Stimulated activated naive CD4-positive, alpha-beta T cell (primary cell): ENCODE data around the gene SLC30A10.
"Not testable (repeated sequence)": the region's sequence is repeated elsewhere in the genome, so short reads cannot be mapped to it uniquely, and the experiment has no call there.

Source experiments
- DNase-seq, 6 experiments: peaks; one replicate each; lab custom pipeline; 2025; lab: John Stamatoyannopoulos, UW

Gene SLC30A10

GRCh38 chr1:219927956-219928790 is at the start of gene SLC30A10:
SLC30A10 (minus strand) TSS chr1:219928557; CDS start chr1:219928440, 117 bp downstream.
- DNase-seq, result no peak

GRCh38 chr1:219973213-219973612 is 44.9 kb upstream of the SLC30A10 start:
- DNase-seq, result no peak

GRCh38 chr1:219967361-219967760 is 39.0 kb upstream of the SLC30A10 start:
- no peak for DNase-seq

GRCh38 chr1:219966071-219966349 is 37.7 kb upstream of the SLC30A10 start:
- DNase-seq, result no peak

GRCh38 chr1:219965285-219966070 is 37.1 kb upstream of the SLC30A10 start:
- DNase-seq, result no peak

- no peak for DNase-seq
These were observed 35.1 kb upstream of the SLC30A10 start for GRCh38 chr1:219963432-219963831.

GRCh38 chr1:219961684-219962083 is 33.3 kb upstream of the SLC30A10 start:
- no peak for DNase-seq

- no peak for DNase-seq
These were observed 31.3 kb upstream of the SLC30A10 start for GRCh38 chr1:219959540-219960203.

GRCh38 chr1:219958875-219959417 is 30.6 kb upstream of the SLC30A10 start:
- DNase-seq, result no peak

- no peak for DNase-seq
These were observed 26.5 kb upstream of the SLC30A10 start for GRCh38 chr1:219954736-219955421.

- DNase-seq, result no peak
These were observed 25.7 kb upstream of the SLC30A10 start for GRCh38 chr1:219954052-219954451.

- no peak for DNase-seq
These were observed 24.0 kb upstream of the SLC30A10 start for GRCh38 chr1:219952361-219952760.

GRCh38 chr1:219949227-219949626 is 20.9 kb upstream of the SLC30A10 start:
- not testable (repeated sequence) for DNase-seq

GRCh38 chr1:219948766-219949165 is 20.4 kb upstream of the SLC30A10 start:
- not testable (repeated sequence) for DNase-seq

GRCh38 chr1:219945795-219946194 is 17.4 kb upstream of the SLC30A10 start:
- DNase-seq, result no peak

GRCh38 chr1:219941179-219942118 is 13.1 kb upstream of the SLC30A10 start:
- DNase-seq, result no peak

GRCh38 chr1:219940707-219941106 is 12.3 kb upstream of the SLC30A10 start:
- DNase-seq, result no peak

GRCh38 chr1:219938706-219939105 is 10.3 kb upstream of the SLC30A10 start:
- DNase-seq, result no peak

- not testable (repeated sequence) for DNase-seq
These were observed 5.4 kb upstream of the SLC30A10 start for GRCh38 chr1:219933763-219934162.

GRCh38 chr1:219931033-219931432 is 2.7 kb upstream of the SLC30A10 start:
- DNase-seq, result no peak

- no peak for DNase-seq
These were observed 398 bp upstream of the SLC30A10 start for GRCh38 chr1:219928791-219929118.
